Tibial nerve (tissue), 3 donors: ENCODE results near the gene ZNF790.

Source experiments
- CTCF ChIP-seq, 5 experiments: fragments of 200-600 bp in 3 of 5; fragments of 450-650 bp in 2 of 5; sonication (generic) in 3 of 5; IDR thresholded peaks; one replicate each; pipeline ENCODE4 v1.5.1; 2016 to 2019; ENCODE audit warnings: antibody characterized with exemption in 5 of 5, mild to moderate bottlenecking in 3 of 5, moderate library complexity in 2 of 5
- POLR2A ChIP-seq, 2 donors: fragments of 450-650 bp; IDR thresholded peaks; one replicate each; pipeline ENCODE4 v1.6.1; 2017; ENCODE audit warnings: antibody characterized with exemption in 2 of 2, mild to moderate bottlenecking in 2 of 2, moderate library complexity in 2 of 2

GRCh38 chr19:36850559-36851442 lies 12.6 kb upstream of the ZNF790 start, which contains the start of gene ZNF345:
- peak in 1 of 5 experiments; percentile 23 for TF ChIP-seq CTCF (IDR thresholded peaks at IDR 0.05)
- peak in 1 of 2 donors; percentile 27 for TF ChIP-seq POLR2A (IDR thresholded peaks at IDR 0.05)
